Esophagus squamous epithelium (tissue), 4 donors: ENCODE measurements around the gene SH3BP2.

Experiments
- POLR2A ChIP-seq, 4 donors: fragments of 450-650 bp; IDR thresholded peaks; one replicate each; pipeline ENCODE4 v1.6.1; 2017; ENCODE audit warnings: antibody characterized with exemption in 4 of 4, mild to moderate bottlenecking in 4 of 4, moderate library complexity in 3 of 4
- TF ChIP-seq, protein P1 (sequence below), 6 experiments: fragments of 450-650 bp in 4 of 6; fragments of 200-600 bp in 2 of 6; sonication (generic) in 2 of 6; IDR thresholded peaks; one replicate each; pipeline ENCODE4 v1.5.1; 2016 to 2019; ENCODE audit warnings: antibody characterized with exemption in 6 of 6, mild to moderate bottlenecking in 4 of 6, moderate library complexity in 4 of 6

DNA sequence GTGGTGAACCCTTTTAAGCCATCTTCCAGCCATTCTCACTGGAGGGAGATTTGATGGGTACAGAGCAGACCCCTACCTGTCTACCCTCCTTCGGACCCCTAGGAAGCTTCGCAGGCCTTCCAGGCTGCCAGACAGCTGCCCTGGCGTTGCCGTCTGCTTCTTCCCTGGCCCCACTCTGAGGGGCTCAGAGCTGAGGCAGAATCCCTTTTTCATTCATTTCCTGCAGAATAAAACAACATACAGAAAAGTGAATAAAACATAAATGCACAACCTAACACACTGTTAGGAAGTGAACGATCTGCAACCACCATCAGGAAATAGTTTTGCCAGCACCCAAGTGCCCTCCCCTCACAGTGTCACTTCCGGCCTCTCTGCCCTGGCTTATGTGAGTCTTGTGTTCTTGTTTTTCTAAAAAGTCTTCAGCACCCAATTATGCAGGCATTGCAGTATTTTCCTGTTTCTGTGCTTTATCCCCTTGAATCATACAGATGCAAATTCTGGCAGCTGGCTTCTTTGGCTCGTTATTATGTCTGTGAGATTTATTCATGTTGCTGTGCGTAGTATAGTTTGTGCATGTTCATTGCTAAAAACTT is 45.1 kb downstream of the SH3BP2 start:
- TF ChIP-seq, protein P1, sequence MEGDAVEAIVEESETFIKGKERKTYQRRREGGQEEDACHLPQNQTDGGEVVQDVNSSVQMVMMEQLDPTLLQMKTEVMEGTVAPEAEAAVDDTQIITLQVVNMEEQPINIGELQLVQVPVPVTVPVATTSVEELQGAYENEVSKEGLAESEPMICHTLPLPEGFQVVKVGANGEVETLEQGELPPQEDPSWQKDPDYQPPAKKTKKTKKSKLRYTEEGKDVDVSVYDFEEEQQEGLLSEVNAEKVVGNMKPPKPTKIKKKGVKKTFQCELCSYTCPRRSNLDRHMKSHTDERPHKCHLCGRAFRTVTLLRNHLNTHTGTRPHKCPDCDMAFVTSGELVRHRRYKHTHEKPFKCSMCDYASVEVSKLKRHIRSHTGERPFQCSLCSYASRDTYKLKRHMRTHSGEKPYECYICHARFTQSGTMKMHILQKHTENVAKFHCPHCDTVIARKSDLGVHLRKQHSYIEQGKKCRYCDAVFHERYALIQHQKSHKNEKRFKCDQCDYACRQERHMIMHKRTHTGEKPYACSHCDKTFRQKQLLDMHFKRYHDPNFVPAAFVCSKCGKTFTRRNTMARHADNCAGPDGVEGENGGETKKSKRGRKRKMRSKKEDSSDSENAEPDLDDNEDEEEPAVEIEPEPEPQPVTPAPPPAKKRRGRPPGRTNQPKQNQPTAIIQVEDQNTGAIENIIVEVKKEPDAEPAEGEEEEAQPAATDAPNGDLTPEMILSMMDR (IDR thresholded peaks at IDR 0.05) = no peak
- TF ChIP-seq POLR2A (IDR thresholded peaks at IDR 0.05) = no peak
